CD8-positive, alpha-beta memory T cell (primary cell): Measurements from ENCODE around the gene ZNF830. TPM values are rescaled to one million over a fixed set of nuclear protein-coding genes. Genes with fewer than 3 reads are reported as not detected.
"Not testable (repeated sequence)": the region's sequence is repeated elsewhere in the genome, so short reads cannot be mapped to it uniquely, and the experiment has no call there.

Source experiments
- CTCF ChIA-PET: fragments of 350-600 bp; sonication (Branson Sonifier 250); formaldehyde crosslinking; loops from one replicate; lab custom pipeline; 2021; ENCODE audit warnings: antibody characterized with exemption; lab: Charles Lee
- POLR2A ChIA-PET: fragments of 350-600 bp; sonication (Branson Sonifier 250); formaldehyde crosslinking; loops from one replicate; lab custom pipeline; 2021; ENCODE audit warnings: antibody characterized with exemption; lab: Charles Lee
- DNase-seq, 5 donors: peaks; one replicate each; pipeline versions ENCODE4 v3.0.0 to v3.0.0-alpha.2; 2020 to 2022; ENCODE audit warnings: mixed read lengths in 1 of 5
- H3K27ac ChIP-seq: one replicate; pipeline ENCODE4 v1.7.0; 2013; ENCODE audit warnings: low read depth, mild to moderate bottlenecking, low read length, moderate library complexity
- H3K27me3 ChIP-seq: 2 replicates; pipeline ENCODE4 v1.7.0; 2013; ENCODE audit warnings: low read length, mild to moderate bottlenecking; ENCODE audit not compliant: insufficient read depth, poor library complexity, severe bottlenecking
- H3K36me3 ChIP-seq: 2 replicates; pipeline ENCODE4 v1.7.0; 2013; ENCODE audit warnings: mild to moderate bottlenecking, low read length, moderate library complexity; ENCODE audit not compliant: insufficient read depth
- H3K4me1 ChIP-seq: 2 replicates; pipeline ENCODE4 v1.7.0; 2013; ENCODE audit warnings: mild to moderate bottlenecking, low read length, moderate library complexity; ENCODE audit not compliant: insufficient read depth
- H3K4me3 ChIP-seq: 2 replicates; pipeline ENCODE4 v1.7.0; 2013; ENCODE audit warnings: mild to moderate bottlenecking, low read length
- H3K9me3 ChIP-seq: 2 replicates; pipeline ENCODE4 v1.7.0; 2013; ENCODE audit warnings: mild to moderate bottlenecking, low read length
- H3K27ac Mint-ChIP-seq, 8 donors: one replicate each; pipeline ENCODE4 v1.8.0; 2020 to 2021; ENCODE audit warnings: mixed read lengths in 8 of 8, mild to moderate bottlenecking in 6 of 8, inconsistent platforms in 3 of 8, moderate library complexity in 3 of 8
- H3K27me3 Mint-ChIP-seq, 2 donors: one replicate each; pipeline ENCODE4 v1.8.0; 2020 to 2021; ENCODE audit warnings: mixed read lengths in 2 of 2, mild to moderate bottlenecking in 1 of 2, moderate library complexity in 1 of 2
- H3K36me3 Mint-ChIP-seq, 3 donors: one replicate each; pipeline ENCODE4 v1.8.0; 2020 to 2021; ENCODE audit warnings: mixed read lengths in 3 of 3, inconsistent platforms in 1 of 3, mild to moderate bottlenecking in 1 of 3
- H3K4me1 Mint-ChIP-seq, 3 donors: one replicate each; pipeline ENCODE4 v1.8.0; 2020 to 2021; ENCODE audit warnings: mixed read lengths in 3 of 3, inconsistent platforms in 1 of 3, mild to moderate bottlenecking in 1 of 3
- H3K4me3 Mint-ChIP-seq, 7 donors: one replicate each; pipeline ENCODE4 v1.8.0; 2020 to 2021; ENCODE audit warnings: mixed read lengths in 7 of 7, mild to moderate bottlenecking in 6 of 7, moderate library complexity in 4 of 7, inconsistent platforms in 2 of 7
- H3K9me3 Mint-ChIP-seq, 5 donors: one replicate each; pipeline ENCODE4 v1.8.0; 2020 to 2022; ENCODE audit warnings: mixed read lengths in 5 of 5, mild to moderate bottlenecking in 3 of 5, moderate library complexity in 2 of 5, inconsistent platforms in 1 of 5
- polyA plus RNA-seq: library from polyadenylated mRNA; unstranded; fragments of 300-500 nt; fragmentation: Illumina TruSeq; gene quantifications from one replicate; pipeline ENCODE4 v1.2.3, GENCODE V29; 2021
- total RNA-seq, 2 experiments: library from RNA; stranded (reverse); gene quantifications; one replicate each; pipeline ENCODE4 v1.2.3, GENCODE V29; 2021

Gene ZNF830
- 10 to 100 TPM; 22.7 to 26.7 TPM for total RNA-seq
- 25.2 TPM for polyA plus RNA-seq

- peak within 1 kb of the TSS; percentile 91 for H3K27ac ChIP-seq
- H3K36me3 Mint-ChIP-seq: peaks cover 9 to 40% (median 14%) of the 10 kb centered on the region in 3 donors
- ChIA-PET CTCF (interaction anchor here (1.0 to 1.2 kb wide), 2 partner anchors 18 to 102 kb away, joined by 3 to 5 read pairs; partner anchors contain the start of gene RFFL), POLR2A (interaction anchor here (0.5 to 1.3 kb wide), 6 partner anchors 10 to 1584 kb away, joined by 3 to 12 read pairs (median 4); partner anchors contain the start of gene LIG3)
- H3K36me3 ChIP-seq: peaks cover 7% of the 10 kb centered on the region
- DNase-seq: peak; percentile 82 to 94 (median 90)
- no peaks in the 10 kb centered on the region for H3K9me3 Mint-ChIP-seq
- peak within 1 kb of the TSS; percentile 92 for H3K4me3 ChIP-seq
- peaks cover 23% of the 10 kb centered on the region for H3K4me1 ChIP-seq
- H3K4me1 Mint-ChIP-seq: peaks cover 27 to 41% (median 41%) of the 10 kb centered on the region in 3 donors
- peak within 1 kb of the TSS; percentile 96 to 100 (median 100) for H3K4me3 Mint-ChIP-seq
- H3K27ac Mint-ChIP-seq: peak within 1 kb of the TSS; percentile 94 to 100 (median 100)
- H3K27me3 ChIP-seq: no peaks in the 10 kb centered on the region
- H3K27me3 Mint-ChIP-seq: peaks cover 6 to 8% of the 10 kb centered on the region in 2 donors
- no peaks in the 10 kb centered on the region for H3K9me3 ChIP-seq
Observed at GRCh38 chr17:34961093-34961911, at the start of gene ZNF830, which contains the start of gene CCT6B. ZNF830 (plus strand) TSS chr17:34961540; CDS start chr17:34961567, 27 bp downstream. CCT6B (minus strand) TSS chr17:34961460; CDS start chr17:34961393, 67 bp downstream.

GRCh38 chr17:34913001-34913400 lies 48.3 kb upstream of the ZNF830 start:
- Histone ChIP-seq H3K27ac (no peak overlapping the region), H3K27me3 (no peaks in the 10 kb centered on the region), H3K4me1 (no peaks in the 10 kb centered on the region), H3K4me3 (no peak overlapping the region), H3K36me3 (no peaks in the 10 kb centered on the region), H3K9me3 (no peaks in the 10 kb centered on the region)
- no peak overlapping the region for H3K4me3 Mint-ChIP-seq
- no peak overlapping the region for H3K27ac Mint-ChIP-seq
- ChIA-PET POLR2A (no interaction called here), CTCF (no interaction called here)
- no peaks in the 10 kb centered on the region for H3K4me1 Mint-ChIP-seq
- H3K27me3 Mint-ChIP-seq: peaks cover 5 to 8% of the 10 kb centered on the region in 2 donors
- H3K36me3 Mint-ChIP-seq: peaks cover 0 to 2% (median 0%) of the 10 kb centered on the region in 3 donors
- DNase-seq: no peak
- H3K9me3 Mint-ChIP-seq: peaks cover 0 to 3% (median 0%) of the 10 kb centered on the region in 5 donors

- Histone ChIP-seq H3K4me3 (no peak overlapping the region), H3K9me3 (no peaks in the 10 kb centered on the region), H3K27me3 (no peaks in the 10 kb centered on the region), H3K36me3 (no peaks in the 10 kb centered on the region), H3K4me1 (no peaks in the 10 kb centered on the region), H3K27ac (no peak overlapping the region)
- ChIA-PET CTCF (no interaction called here), POLR2A (no interaction called here)
- Mint-ChIP-seq H3K4me3 (no peak overlapping the region), H3K4me1 (no peaks in the 10 kb centered on the region), H3K9me3 (peaks cover 0 to 3% (median 0%) of the 10 kb centered on the region in 5 donors), H3K36me3 (no peaks in the 10 kb centered on the region), H3K27ac (no peak overlapping the region), H3K27me3 (peaks cover under 1 to 2% of the 10 kb centered on the region in 2 donors)
- no peak for DNase-seq
Observed at GRCh38 chr17:34916120-34916519, 45.2 kb upstream of the ZNF830 start.

GRCh38 chr17:34917381-34917780 lies 44.0 kb upstream of the ZNF830 start:
- H3K27ac Mint-ChIP-seq: no peak overlapping the region
- H3K4me3 Mint-ChIP-seq: no peak overlapping the region
- Histone ChIP-seq H3K27me3 (no peaks in the 10 kb centered on the region), H3K36me3 (no peaks in the 10 kb centered on the region), H3K4me3 (no peak overlapping the region), H3K4me1 (no peaks in the 10 kb centered on the region), H3K9me3 (no peaks in the 10 kb centered on the region), H3K27ac (no peak overlapping the region)
- ChIA-PET POLR2A (no interaction called here), CTCF (no interaction called here)
- peaks cover 0 to 1% of the 10 kb centered on the region in 2 donors for H3K27me3 Mint-ChIP-seq
- H3K9me3 Mint-ChIP-seq: peaks cover 0 to 3% (median 0%) of the 10 kb centered on the region in 5 donors
- DNase-seq: no peak
- no peaks in the 10 kb centered on the region for H3K36me3 Mint-ChIP-seq
- no peaks in the 10 kb centered on the region for H3K4me1 Mint-ChIP-seq

- Histone ChIP-seq H3K9me3 (no peaks in the 10 kb centered on the region), H3K4me1 (no peaks in the 10 kb centered on the region), H3K27ac (no peak overlapping the region), H3K27me3 (no peaks in the 10 kb centered on the region), H3K36me3 (no peaks in the 10 kb centered on the region), H3K4me3 (no peak overlapping the region)
- Mint-ChIP-seq H3K4me3 (no peak overlapping the region), H3K4me1 (no peaks in the 10 kb centered on the region), H3K27ac (no peak overlapping the region), H3K27me3 (peaks cover 0 to 1% of the 10 kb centered on the region in 2 donors), H3K36me3 (no peaks in the 10 kb centered on the region), H3K9me3 (no peaks in the 10 kb centered on the region)
- no peak for DNase-seq
- ChIA-PET POLR2A (no interaction called here), CTCF (no interaction called here)
Observed at GRCh38 chr17:34920676-34921075, 40.7 kb upstream of the ZNF830 start.

- Mint-ChIP-seq H3K27me3 (peaks cover 0 to 5% of the 10 kb centered on the region in 2 donors), H3K4me3 (no peak overlapping the region), H3K27ac (no peak overlapping the region), H3K9me3 (no peaks in the 10 kb centered on the region), H3K4me1 (no peaks in the 10 kb centered on the region), H3K36me3 (peaks cover 0 to 2% (median 0%) of the 10 kb centered on the region in 3 donors)
- H3K27me3 ChIP-seq: no peaks in the 10 kb centered on the region
- no peaks in the 10 kb centered on the region for H3K4me1 ChIP-seq
- no peaks in the 10 kb centered on the region for H3K36me3 ChIP-seq
- no peak for DNase-seq
- POLR2A ChIA-PET: no interaction called here
- no peaks in the 10 kb centered on the region for H3K9me3 ChIP-seq
- no peak overlapping the region for H3K27ac ChIP-seq
- H3K4me3 ChIP-seq: no peak overlapping the region
- CTCF ChIA-PET: no interaction called here
Observed at GRCh38 chr17:34926661-34927060, 34.7 kb upstream of the ZNF830 start.

- POLR2A ChIA-PET: no interaction called here
- no peaks in the 10 kb centered on the region for H3K36me3 ChIP-seq
- H3K4me1 Mint-ChIP-seq: no peaks in the 10 kb centered on the region
- no peak overlapping the region for H3K4me3 Mint-ChIP-seq
- H3K4me1 ChIP-seq: no peaks in the 10 kb centered on the region
- no peak for DNase-seq
- no peaks in the 10 kb centered on the region for H3K27me3 ChIP-seq
- no peak overlapping the region for H3K4me3 ChIP-seq
- H3K27me3 Mint-ChIP-seq: peaks cover 6 to 8% of the 10 kb centered on the region in 2 donors
- no peaks in the 10 kb centered on the region for H3K9me3 Mint-ChIP-seq
- no peaks in the 10 kb centered on the region for H3K9me3 ChIP-seq
- H3K27ac Mint-ChIP-seq: no peak overlapping the region
- CTCF ChIA-PET: no interaction called here
- no peak overlapping the region for H3K27ac ChIP-seq
- H3K36me3 Mint-ChIP-seq: peaks cover 0 to 2% (median 0%) of the 10 kb centered on the region in 3 donors
Observed at GRCh38 chr17:34930283-34930682, 31.1 kb upstream of the ZNF830 start.

- H3K9me3 ChIP-seq, POLR2A ChIA-PET, H3K36me3 ChIP-seq, H3K4me1 Mint-ChIP-seq, H3K9me3 Mint-ChIP-seq, H3K4me3 Mint-ChIP-seq, CTCF ChIA-PET, H3K27ac Mint-ChIP-seq, H3K4me1 ChIP-seq, H3K27me3 Mint-ChIP-seq, H3K27ac ChIP-seq, H3K36me3 Mint-ChIP-seq, H3K27me3 ChIP-seq, H3K4me3 ChIP-seq, DNase-seq: not testable (repeated sequence)
Observed at GRCh38 chr17:34950780-34951179, 10.6 kb upstream of the ZNF830 start.
